Brain microvascular endothelial cell (primary cell): ENCODE measurements around the gene FARS2.

ENCODE experiments used
- DNase-seq: peaks from one replicate; pipeline ENCODE4 v3.0.0-alpha.2; 2020
- H3K27ac ChIP-seq: fragments of 250-450 bp; sonication (Bioruptor Pico); 2 replicates; pipeline ENCODE4 v1.5.1; 2020; ENCODE audit warnings: mild to moderate bottlenecking, moderate library complexity
- H3K27me3 ChIP-seq: fragments of 250-450 bp; sonication (Bioruptor Pico); replicated peaks from 2 replicates; pipeline ENCODE4 v1.5.1; 2020; ENCODE audit warnings: mild to moderate bottlenecking
- H3K36me3 ChIP-seq: fragments of 250-450 bp; sonication (Bioruptor Pico); replicated peaks from 2 replicates; pipeline ENCODE4 v1.5.1; 2020; ENCODE audit warnings: mild to moderate bottlenecking
- H3K4me3 ChIP-seq: 2 replicates; pipeline ENCODE4 v1.5.1; 2011; ENCODE audit warnings: low read depth, mild to moderate bottlenecking, control low read depth, low read length, moderate library complexity
- in situ Hi-C: cut with HindIII; loops from 2 replicates; pipeline ENCODE4 v1.10.0; 2017; ENCODE audit warnings: low sequenced_read_pairs, low pct_ligation_motif_present
- TF ChIP-seq, protein P1 (sequence below): IDR thresholded peaks from 2 replicates; pipeline ENCODE4 v1.5.1; 2011; ENCODE audit warnings: low read depth, mild to moderate bottlenecking, moderate library complexity, low read length, control low read depth, inconsistent platforms; ENCODE audit errors: missing control alignments

FARS2 gene

DNA sequence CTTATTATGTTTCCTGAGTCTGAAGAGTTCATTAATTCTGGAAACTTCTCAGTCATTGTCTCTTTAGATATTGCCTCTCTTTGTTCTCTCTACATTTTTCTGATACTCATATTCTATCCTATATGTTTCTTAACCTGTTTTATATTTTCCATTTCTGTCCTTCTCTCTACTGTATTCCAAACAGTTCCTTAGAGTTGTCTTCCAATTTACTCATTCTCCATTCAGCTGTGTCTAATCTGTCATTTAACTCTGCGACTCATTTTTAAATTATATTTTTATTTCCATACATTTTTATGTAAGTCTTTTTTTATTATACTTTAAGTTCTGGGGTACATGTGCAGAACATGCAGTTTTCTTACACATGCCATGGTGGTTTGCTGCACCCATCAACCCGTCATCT lies 493.6 kb downstream of the FARS2 start:
- Histone ChIP-seq H3K27ac (no peak overlapping the region), H3K36me3 (no peaks in the 10 kb centered on the region), H3K4me3 (no peak overlapping the region), H3K27me3 (no peaks in the 10 kb centered on the region)
- in situ Hi-C loops: no loop called here
- TF ChIP-seq, protein P1, sequence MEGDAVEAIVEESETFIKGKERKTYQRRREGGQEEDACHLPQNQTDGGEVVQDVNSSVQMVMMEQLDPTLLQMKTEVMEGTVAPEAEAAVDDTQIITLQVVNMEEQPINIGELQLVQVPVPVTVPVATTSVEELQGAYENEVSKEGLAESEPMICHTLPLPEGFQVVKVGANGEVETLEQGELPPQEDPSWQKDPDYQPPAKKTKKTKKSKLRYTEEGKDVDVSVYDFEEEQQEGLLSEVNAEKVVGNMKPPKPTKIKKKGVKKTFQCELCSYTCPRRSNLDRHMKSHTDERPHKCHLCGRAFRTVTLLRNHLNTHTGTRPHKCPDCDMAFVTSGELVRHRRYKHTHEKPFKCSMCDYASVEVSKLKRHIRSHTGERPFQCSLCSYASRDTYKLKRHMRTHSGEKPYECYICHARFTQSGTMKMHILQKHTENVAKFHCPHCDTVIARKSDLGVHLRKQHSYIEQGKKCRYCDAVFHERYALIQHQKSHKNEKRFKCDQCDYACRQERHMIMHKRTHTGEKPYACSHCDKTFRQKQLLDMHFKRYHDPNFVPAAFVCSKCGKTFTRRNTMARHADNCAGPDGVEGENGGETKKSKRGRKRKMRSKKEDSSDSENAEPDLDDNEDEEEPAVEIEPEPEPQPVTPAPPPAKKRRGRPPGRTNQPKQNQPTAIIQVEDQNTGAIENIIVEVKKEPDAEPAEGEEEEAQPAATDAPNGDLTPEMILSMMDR: no peak
- DNase-seq: no peak

DNA sequence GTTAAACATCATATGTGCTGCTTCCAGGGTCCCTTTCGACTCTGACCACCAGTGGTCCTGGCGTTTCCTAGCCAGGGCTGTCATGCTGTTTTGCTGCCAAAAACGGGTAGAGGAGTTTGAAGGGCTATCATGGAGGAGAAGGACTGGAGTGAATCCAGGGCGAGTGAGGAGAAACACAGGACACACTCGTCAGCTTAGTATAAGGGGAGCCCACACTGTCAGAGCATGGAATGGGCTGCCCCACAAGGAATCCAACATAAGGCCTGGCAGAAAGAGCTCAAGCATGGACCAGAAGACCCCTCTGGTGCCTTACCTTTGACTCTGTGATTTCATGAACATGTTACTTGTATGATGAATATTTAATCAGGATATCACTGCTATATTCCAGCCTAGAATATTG lies 498.3 kb downstream of the FARS2 start:
- in situ Hi-C loops: no loop called here
- no peak for DNase-seq
- Histone ChIP-seq H3K4me3 (no peak overlapping the region), H3K27ac (no peak overlapping the region), H3K27me3 (no peaks in the 10 kb centered on the region), H3K36me3 (no peaks in the 10 kb centered on the region)
- TF ChIP-seq, protein P1: no peak

DNA sequence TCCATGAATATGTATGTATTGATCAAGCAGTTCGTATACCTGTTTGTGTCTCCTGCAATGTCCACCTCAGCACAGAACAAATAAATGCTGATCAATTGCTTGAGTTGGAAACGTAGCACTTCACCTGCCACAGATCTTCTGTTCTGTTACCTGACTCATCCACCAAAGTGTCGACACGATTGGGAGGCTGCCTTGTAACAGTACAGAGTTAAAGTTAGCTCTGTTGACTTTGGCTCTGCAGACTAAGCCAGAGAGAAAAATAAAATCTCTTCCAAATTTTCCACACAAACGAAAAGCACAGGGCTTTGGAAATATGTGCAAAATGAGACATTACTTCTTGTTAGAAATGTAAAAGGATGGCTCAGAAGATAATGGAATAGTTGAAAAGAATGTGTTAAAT lies 500.1 kb downstream of the FARS2 start:
- Histone ChIP-seq H3K27ac (no peak overlapping the region), H3K36me3 (no peaks in the 10 kb centered on the region), H3K27me3 (no peaks in the 10 kb centered on the region), H3K4me3 (no peak overlapping the region)
- TF ChIP-seq, protein P1: no peak
- DNase-seq: no peak
- in situ Hi-C loops: no loop called here

DNA sequence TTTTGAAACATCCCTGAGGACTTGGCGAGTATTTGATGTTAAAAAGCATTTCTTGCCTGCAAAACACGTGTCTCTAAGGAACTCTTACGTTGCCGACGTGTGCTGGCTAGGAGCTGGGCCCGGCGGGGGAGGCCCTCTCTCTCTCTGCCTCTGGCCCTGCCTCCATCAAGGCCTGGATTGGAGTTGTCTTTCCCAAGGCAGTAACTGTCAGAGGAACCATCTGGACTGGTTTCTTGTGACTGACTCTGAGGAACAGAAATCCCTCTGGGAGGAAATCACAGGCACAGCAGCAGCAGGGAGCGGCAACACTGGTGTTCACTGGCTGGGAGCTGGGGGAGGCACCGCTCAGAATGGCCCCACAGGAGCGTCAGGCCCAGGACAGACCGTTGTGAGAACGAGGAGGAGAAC lies 501.3 kb downstream of the FARS2 start:
- Histone ChIP-seq H3K27ac (no peak overlapping the region), H3K36me3 (no peaks in the 10 kb centered on the region), H3K4me3 (no peak overlapping the region), H3K27me3 (no peaks in the 10 kb centered on the region)
- in situ Hi-C loops: no loop called here
- no peak for DNase-seq
- TF ChIP-seq, protein P1: no peak

DNA sequence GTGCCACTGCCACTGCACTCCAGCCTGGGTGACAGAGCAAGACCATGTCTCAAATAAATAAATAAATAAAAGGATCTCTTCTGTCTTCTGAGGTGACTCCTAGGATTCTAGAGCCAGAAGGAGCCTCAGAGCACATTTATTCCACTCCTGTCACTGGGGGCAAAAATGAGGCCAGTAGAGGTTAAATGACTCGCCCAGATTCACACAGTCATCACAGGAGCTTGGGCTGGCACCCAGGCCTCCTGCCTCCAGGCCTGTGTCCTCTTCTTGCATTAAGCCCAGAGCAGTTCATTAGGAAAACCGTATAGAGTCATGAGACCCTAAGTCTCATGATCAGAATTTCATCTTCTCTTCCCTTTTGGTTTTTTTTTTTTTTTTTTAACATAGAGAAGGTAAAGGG lies 502.1 kb downstream of the FARS2 start:
- in situ Hi-C loops: no loop called here
- no peak overlapping the region for H3K4me3 ChIP-seq
- DNase-seq: no peak
- TF ChIP-seq, protein P1: no peak
- H3K27ac ChIP-seq: no peak overlapping the region
- no peaks in the 10 kb centered on the region for H3K36me3 ChIP-seq
- no peaks in the 10 kb centered on the region for H3K27me3 ChIP-seq

DNA sequence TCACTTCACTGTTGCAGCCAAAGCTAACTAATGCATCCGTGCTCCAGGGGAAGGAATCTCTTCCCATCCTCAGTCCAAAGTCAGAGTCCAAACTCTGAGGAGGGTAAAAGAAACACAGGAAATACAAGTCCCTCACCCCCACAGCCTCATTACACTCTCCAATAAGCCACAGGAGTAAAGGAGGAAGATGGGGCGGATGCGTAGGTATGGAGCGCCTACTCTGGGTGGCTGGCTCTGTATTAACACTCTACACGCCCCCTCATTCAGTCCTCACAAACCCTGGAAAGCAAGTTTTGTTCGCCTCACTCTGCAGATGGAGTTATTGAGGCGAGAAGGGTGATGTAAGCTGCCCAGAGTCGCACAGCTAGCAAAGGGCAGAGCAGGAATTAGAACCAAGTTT lies 502.6 kb downstream of the FARS2 start:
- Histone ChIP-seq H3K4me3 (no peak overlapping the region), H3K27ac (no peak overlapping the region), H3K36me3 (no peaks in the 10 kb centered on the region), H3K27me3 (no peaks in the 10 kb centered on the region)
- TF ChIP-seq, protein P1: no peak
- in situ Hi-C loops: no loop called here
- DNase-seq: no peak
